K562 (cell line): ENCODE results near the gene ACHE. TPM values are rescaled to one million over a fixed set of nuclear protein-coding genes. Genes with fewer than 3 reads are reported as not detected.

Source experiments
- CHCHD3 ChIP-seq: fragments of 250-450 bp; sonication (Bioruptor Pico); IDR thresholded peaks from 2 replicates; pipeline ENCODE4 v2.1.2; 2022; ENCODE audit warnings: mild to moderate bottlenecking
- FOS ChIP-seq: IDR thresholded peaks from 3 replicates; pipeline ENCODE4 v1.6.1; 2011; ENCODE audit not compliant: insufficient read length; ENCODE audit errors: extremely low read depth
- MAZ ChIP-seq, 2 experiments: fragments of 450-650 bp in 1 of 2; sonication (generic) in 1 of 2; formaldehyde crosslinking; IDR thresholded peaks in 1 of 2; conservative IDR thresholded peaks in 1 of 2; 2 replicates each; pipeline versions ENCODE4 v1.4.0 to v1.5.0; 2020; ENCODE audit warnings: mild to moderate bottlenecking in 1 of 2, missing genetic modification reagents in 1 of 2
- MGA ChIP-seq: fragments of 450-650 bp; IDR thresholded peaks from 2 replicates; pipeline ENCODE4 v1.6.1; 2016; ENCODE audit warnings: mild to moderate bottlenecking, moderate library complexity
- MTA2 ChIP-seq: fragments of 450-650 bp; IDR thresholded peaks from 2 replicates; pipeline ENCODE4 v1.6.1; 2016; ENCODE audit warnings: low read depth
- MTF1 ChIP-seq: fragments of 250-450 bp; sonication (Bioruptor Pico); IDR thresholded peaks from 2 replicates; pipeline ENCODE4 v1.9.0; 2021; ENCODE audit warnings: moderate library complexity, mild to moderate bottlenecking, inconsistent platforms, borderline replicate concordance
- SMAD4 ChIP-seq: fragments of 250-450 bp; sonication (Bioruptor Pico); conservative IDR thresholded peaks from 2 replicates; pipeline ENCODE4 v1.8.0; 2021; ENCODE audit warnings: inconsistent platforms, mild to moderate bottlenecking, moderate library complexity
- polyA plus RNA-seq, 8 experiments: library from polyadenylated mRNA; depleted of rRNA in 4 of 8; stranded (reverse) in 5 of 8; unstranded in 3 of 8; fragments of >200 nt; fragmentation: Nextera tagmentation in 2 of 8; fragmentation: Illumina TruSeq in 1 of 8; extraction: Ambion mirVana in 2 of 8; extraction: Trizol in 1 of 8; gene quantifications; 2 replicates each; pipeline versions ENCODE4 v1.2.1 to v1.2.3, GENCODE V29; 2011 to 2014; ENCODE audit warnings: inconsistent platforms in 1 of 8, missing spikeins in 1 of 8
- total RNA-seq, 7 experiments: library from RNA; depleted of rRNA in 6 of 7; stranded (reverse); fragments of >200 nt in 6 of 7; fragmentation: Illumina TruSeq in 2 of 7; extraction: Trizol in 2 of 7; gene quantifications; 2 replicates each; pipeline versions ENCODE4 v1.2.1 to v1.2.3, GENCODE V29; 2011 to 2021; ENCODE audit warnings: low replicate concordance in 1 of 7
- TF ChIP-seq, protein P1 (sequence below): fragments of 250-450 bp; sonication (Bioruptor Pico); IDR thresholded peaks from 2 replicates; pipeline ENCODE4 v1.8.0; 2022; ENCODE audit warnings: inconsistent platforms, mild to moderate bottlenecking, moderate library complexity, borderline replicate concordance
- TF ChIP-seq, protein P2 (sequence below): fragments of 250-450 bp; sonication (Bioruptor Pico); IDR thresholded peaks from 2 replicates; pipeline ENCODE4 v1.9.0; 2021; ENCODE audit warnings: mild to moderate bottlenecking

The ACHE gene
- total and polyA plus RNA-seq, 9 of the 15 experiments (the other 6 are each of a cell fraction or from before 2014, with no cell fraction given), result 0.04 to 8.8 (median 1.9) TPM

GRCh38 chr7:100852048-100852872 is 43.4 kb downstream of the ACHE start, which contains the start of gene SLC12A9 (continued):
- TF ChIP-seq MGA (peak; percentile 93), MTA2 (no peak), FOS (no peak), MTF1 (CRISPR knock-in tag) (no peak), SMAD4 (CRISPR knock-in tag) (0 out of 2 replicates have a peak, but pooled peaks have one; percentile 39), CHCHD3 (CRISPR knock-in tag) (no peak), MAZ (CRISPR knock-in tag; conservative IDR thresholded peaks at IDR 0.05 in 1 of 2, IDR thresholded peaks at IDR 0.05 in 1 of 2) (peak; percentile 75 to 76)
- TF ChIP-seq, protein P1, sequence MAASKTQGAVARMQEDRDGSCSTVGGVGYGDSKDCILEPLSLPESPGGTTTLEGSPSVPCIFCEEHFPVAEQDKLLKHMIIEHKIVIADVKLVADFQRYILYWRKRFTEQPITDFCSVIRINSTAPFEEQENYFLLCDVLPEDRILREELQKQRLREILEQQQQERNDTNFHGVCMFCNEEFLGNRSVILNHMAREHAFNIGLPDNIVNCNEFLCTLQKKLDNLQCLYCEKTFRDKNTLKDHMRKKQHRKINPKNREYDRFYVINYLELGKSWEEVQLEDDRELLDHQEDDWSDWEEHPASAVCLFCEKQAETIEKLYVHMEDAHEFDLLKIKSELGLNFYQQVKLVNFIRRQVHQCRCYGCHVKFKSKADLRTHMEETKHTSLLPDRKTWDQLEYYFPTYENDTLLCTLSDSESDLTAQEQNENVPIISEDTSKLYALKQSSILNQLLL (CRISPR knock-in tag), result no peak
- TF ChIP-seq, protein P2, sequence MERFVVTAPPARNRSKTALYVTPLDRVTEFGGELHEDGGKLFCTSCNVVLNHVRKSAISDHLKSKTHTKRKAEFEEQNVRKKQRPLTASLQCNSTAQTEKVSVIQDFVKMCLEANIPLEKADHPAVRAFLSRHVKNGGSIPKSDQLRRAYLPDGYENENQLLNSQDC (CRISPR knock-in tag), result no peak
